ENCODE data around the gene COL4A4. TPM values are rescaled to one million over a fixed set of nuclear protein-coding genes. Genes with fewer than 3 reads are reported as not detected.

The COL4A4 gene
- total and polyA plus RNA-seq, 8 donors: 0.75 to 5.7 (median 3.6) TPM

DNA sequence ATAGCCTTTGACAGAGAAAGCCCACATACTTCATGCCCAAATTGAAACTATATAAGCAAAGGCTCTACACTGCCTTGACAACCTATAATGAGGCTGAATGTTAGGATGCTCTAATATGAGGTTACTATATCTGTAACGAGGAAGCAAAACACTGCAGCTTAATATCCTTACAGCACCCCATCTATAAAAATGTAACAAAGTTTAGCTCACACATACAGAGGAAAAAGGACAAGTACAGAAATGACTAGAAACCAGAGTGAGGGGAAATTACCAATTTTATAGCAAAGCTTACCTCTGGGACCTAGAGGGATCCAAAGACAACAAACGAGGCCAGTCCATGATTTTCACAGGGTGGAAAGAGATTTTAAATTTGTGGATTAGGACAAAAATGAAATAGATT, 138.5 kb downstream of the COL4A4 start:
- no peak overlapping the region for H3K27ac ChIP-seq
- no peak overlapping the region for H3K4me3 ChIP-seq
- ATAC-seq (no peak), DNase-seq (no peak), FAIRE-seq (no peak)
- no peaks in the 10 kb centered on the region for H3K36me3 ChIP-seq
- no peaks in the 10 kb centered on the region for H3K4me1 ChIP-seq
- H3K27me3 ChIP-seq: no peaks in the 10 kb centered on the region
- WGBS, 2 donors: 79 to 91% methylated on average over 2 of the region's 2 CpGs
- no peaks in the 10 kb centered on the region for H3K9me3 ChIP-seq
- intact Hi-C loops (cut with DNase I): no loop called here
- TF ChIP-seq CTCF (IDR thresholded peaks at IDR 0.05): no peak

GRCh38 chr2:227022608-227023007, 141.4 kb downstream of the COL4A4 start:
- TF ChIP-seq CTCF (IDR thresholded peaks at IDR 0.05): no peak
- 64 to 65% methylated on average over 3 of the region's 3 CpGs for WGBS, 2 donors
- Histone ChIP-seq H3K27ac (no peak overlapping the region), H3K27me3 (no peaks in the 10 kb centered on the region), H3K36me3 (no peaks in the 10 kb centered on the region), H3K4me3 (no peak overlapping the region), H3K9me3 (no peaks in the 10 kb centered on the region), H3K4me1 (no peaks in the 10 kb centered on the region)
- ATAC-seq (no peak), FAIRE-seq (no peak), DNase-seq (no peak)
- intact Hi-C loops (cut with DNase I): no loop called here

DNA sequence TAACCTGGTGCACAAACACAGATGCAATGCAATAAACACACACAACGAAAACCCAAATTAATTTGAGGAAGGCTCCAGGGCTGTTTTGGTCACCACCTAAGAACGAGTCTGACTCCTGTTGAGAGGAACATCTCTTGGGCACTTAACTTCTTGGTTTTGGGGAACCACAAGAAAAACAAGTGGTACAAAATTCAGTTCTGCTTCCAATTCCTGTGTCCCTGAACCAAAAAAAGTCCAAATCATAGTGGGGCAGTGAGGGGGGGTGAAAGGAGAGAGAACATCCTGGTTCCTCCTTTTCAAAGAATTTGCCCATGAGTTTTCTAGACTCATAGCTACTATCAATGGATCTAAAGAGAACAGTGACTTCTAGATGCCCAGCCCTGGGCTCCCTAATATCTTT, 143.6 kb downstream of the COL4A4 start:
- no peaks in the 10 kb centered on the region for H3K36me3 ChIP-seq
- ATAC-seq: no peak
- no peaks in the 10 kb centered on the region for H3K9me3 ChIP-seq
- DNase-seq: no peak
- no peak for FAIRE-seq
- intact Hi-C loops (cut with DNase I): no loop called here
- no peak for TF ChIP-seq CTCF (IDR thresholded peaks at IDR 0.05)
- H3K27ac ChIP-seq: no peak overlapping the region
- no peak overlapping the region for H3K4me3 ChIP-seq
- WGBS, 2 donors: 79 to 85% methylated on average over 2 of the region's 2 CpGs
- no peaks in the 10 kb centered on the region for H3K4me1 ChIP-seq
- no peaks in the 10 kb centered on the region for H3K27me3 ChIP-seq

GRCh38 chr2:227016894-227017293, 147.1 kb downstream of the COL4A4 start:
- no peaks in the 10 kb centered on the region for H3K36me3 ChIP-seq
- ATAC-seq (no peak), FAIRE-seq (no peak), DNase-seq (no peak)
- no peaks in the 10 kb centered on the region for H3K4me1 ChIP-seq
- 67 to 83% methylated on average over 4 of the region's 4 CpGs for WGBS, 2 donors
- H3K4me3 ChIP-seq: no peak overlapping the region
- H3K27ac ChIP-seq: no peak overlapping the region
- no peak for TF ChIP-seq CTCF (IDR thresholded peaks at IDR 0.05)
- no peaks in the 10 kb centered on the region for H3K9me3 ChIP-seq
- intact Hi-C loops (cut with DNase I): no loop called here
- H3K27me3 ChIP-seq: no peaks in the 10 kb centered on the region

DNA sequence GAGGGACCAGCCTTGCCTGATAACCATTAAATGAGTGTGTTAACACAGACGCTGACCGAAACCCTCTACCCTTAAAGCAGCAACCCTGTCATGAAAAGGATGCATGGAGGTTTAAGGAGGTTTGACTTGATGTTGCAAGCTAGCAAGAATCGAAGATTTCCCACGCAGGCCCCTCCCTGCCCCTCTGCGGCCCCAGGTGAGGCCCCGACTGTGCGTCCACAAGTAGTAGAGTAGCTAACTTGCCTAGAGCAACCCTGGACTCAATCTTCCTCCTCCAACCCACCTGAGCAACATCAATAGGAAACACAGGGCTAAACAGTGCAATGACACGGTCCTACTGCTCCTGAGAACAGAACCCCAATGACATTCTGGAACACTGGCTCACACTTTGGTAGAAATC, 150.1 kb downstream of the COL4A4 start:
- WGBS, 2 donors: 90 to 91% methylated on average over 8 of the region's 8 CpGs
- no peak for ATAC-seq
- no peak for DNase-seq
- intact Hi-C loops (cut with DNase I): no loop called here
- H3K36me3 ChIP-seq: no peaks in the 10 kb centered on the region
- no peak overlapping the region for H3K4me3 ChIP-seq
- TF ChIP-seq CTCF (IDR thresholded peaks at IDR 0.05): no peak
- H3K27me3 ChIP-seq: no peaks in the 10 kb centered on the region
- no peak for FAIRE-seq
- no peaks in the 10 kb centered on the region for H3K9me3 ChIP-seq
- H3K27ac ChIP-seq: no peak overlapping the region
- H3K4me1 ChIP-seq: no peaks in the 10 kb centered on the region

Data from pancreas (tissue), 10 donors.